GM19467 (cell line): ENCODE measurements around the gene SLC6A13.
"Not testable (repeated sequence)": the region's sequence is repeated elsewhere in the genome, so short reads cannot be mapped to it uniquely, and the experiment has no call there.

Experiments
- ATAC-seq: cut with Tn5 transposase; IDR thresholded peaks from one replicate; pipeline ENCODE4 v1.9.1; 2021; ENCODE audit warnings: mild to moderate bottlenecking, moderate library complexity; ENCODE audit not compliant: unreplicated experiment

SLC6A13 gene

GRCh38 chr12:218221-218620, 44.4 kb downstream of the SLC6A13 start:
- no peak for ATAC-seq

GRCh38 chr12:217029-217428, 45.6 kb downstream of the SLC6A13 start:
- not testable (repeated sequence) for ATAC-seq

GRCh38 chr12:215116-215515, 47.5 kb downstream of the SLC6A13 start:
- ATAC-seq = no peak

GRCh38 chr12:214003-214741, 48.5 kb downstream of the SLC6A13 start, which contains the start of gene SLC6A12:
Gene SLC6A12 (minus strand): TSS chr12:214157. CDS start chr12:209986, 4,171 bp downstream.
- no peak for ATAC-seq

- no peak for ATAC-seq
These were observed 49.1 kb downstream of the SLC6A13 start for GRCh38 chr12:213527-213932.

GRCh38 chr12:212715-213526, 49.7 kb downstream of the SLC6A13 start:
- no peak for ATAC-seq

- ATAC-seq = no peak
These were observed 50.3 kb downstream of the SLC6A13 start for GRCh38 chr12:212415-212714.

GRCh38 chr12:211639-212414, 50.8 kb downstream of the SLC6A13 start:
- no peak for ATAC-seq

- no peak for ATAC-seq
These were observed 51.5 kb downstream of the SLC6A13 start for GRCh38 chr12:211142-211465.

GRCh38 chr12:210277-211141, 52.1 kb downstream of the SLC6A13 start:
- no peak for ATAC-seq

GRCh38 chr12:209851-210250, 52.8 kb downstream of the SLC6A13 start:
- ATAC-seq = no peak

- no peak for ATAC-seq
These were observed 53.4 kb downstream of the SLC6A13 start for GRCh38 chr12:209246-209645.

GRCh38 chr12:208813-209212, 53.8 kb downstream of the SLC6A13 start:
- ATAC-seq = no peak

GRCh38 chr12:207804-208203, 54.8 kb downstream of the SLC6A13 start:
- no peak for ATAC-seq

GRCh38 chr12:206746-207440, 55.7 kb downstream of the SLC6A13 start:
- ATAC-seq = no peak

- no peak for ATAC-seq
These were observed 57.6 kb downstream of the SLC6A13 start for GRCh38 chr12:205026-205425.

- no peak for ATAC-seq
These were observed 58.4 kb downstream of the SLC6A13 start for GRCh38 chr12:204261-204678.

- ATAC-seq = no peak
These were observed 59.0 kb downstream of the SLC6A13 start for GRCh38 chr12:203462-204260.

- no peak for ATAC-seq
These were observed 59.6 kb downstream of the SLC6A13 start for GRCh38 chr12:203074-203461.
